Mesothelial cell of epicardium (in vitro differentiated cells): Measurements from ENCODE around the gene ARRDC2. TPM values are rescaled to one million over a fixed set of nuclear protein-coding genes. Genes with fewer than 3 reads are reported as not detected.
A peak's percentile ranks its signal among the peaks of the same experiment; 100 is the strongest.

Experiments
- DNase-seq, 2 experiments: peaks; one replicate each; pipeline ENCODE4 v3.0.0; 2021; ENCODE audit warnings: low spot score in 2 of 2; ENCODE audit not compliant: unreplicated experiment in 2 of 2
- H3K27ac Mint-ChIP-seq: 2 replicates; pipeline ENCODE4 v1.8.0; 2021; ENCODE audit warnings: mixed read lengths
- H3K27me3 Mint-ChIP-seq: 2 replicates; pipeline ENCODE4 v1.8.0; 2021; ENCODE audit warnings: low read depth, mixed read lengths
- H3K36me3 Mint-ChIP-seq: 2 replicates; pipeline ENCODE4 v1.8.0; 2021; ENCODE audit warnings: mixed read lengths
- H3K4me1 Mint-ChIP-seq: 2 replicates; pipeline ENCODE4 v1.8.0; 2021; ENCODE audit warnings: mixed read lengths
- H3K4me3 Mint-ChIP-seq: 2 replicates; pipeline ENCODE4 v1.8.0; 2021; ENCODE audit warnings: mild to moderate bottlenecking, moderate library complexity, mixed read lengths
- H3K9me3 Mint-ChIP-seq: 2 replicates; pipeline ENCODE4 v1.8.0; 2021; ENCODE audit warnings: mixed read lengths
- total RNA-seq: library from RNA; stranded (reverse); gene quantifications from 3 replicates; pipeline ENCODE4 v1.2.1, GENCODE V29; 2021
- TF ChIP-seq, protein P1 (sequence below): fragments of 200-600 bp; sonication (generic); IDR thresholded peaks from one replicate; pipeline ENCODE4 v1.5.0; 2021; ENCODE audit warnings: antibody characterized with exemption; ENCODE audit not compliant: unreplicated experiment

The ARRDC2 gene
- total RNA-seq, 1 donor from 2014 or later = 4.0 TPM

DNA sequence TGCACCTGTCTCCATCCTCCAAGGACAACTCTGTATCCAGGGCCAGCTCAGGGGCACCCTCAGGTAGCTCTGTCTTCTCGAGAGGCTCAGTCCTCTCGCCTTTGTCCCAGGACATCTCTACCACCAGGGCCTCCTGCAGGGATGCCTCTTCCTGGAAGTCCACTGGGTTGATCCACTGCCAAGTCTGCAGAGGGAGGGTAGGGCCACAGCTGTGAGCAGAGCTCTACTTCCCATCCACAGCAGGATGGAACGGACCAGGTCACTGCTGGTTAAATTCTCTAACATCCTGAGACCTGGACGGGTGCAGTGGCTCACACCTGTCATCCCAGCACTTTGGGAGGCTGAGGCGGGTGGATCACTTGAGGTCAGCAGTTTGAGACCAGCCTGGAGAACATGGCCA lies 51.9 kb downstream of the ARRDC2 start:
- H3K27me3 Mint-ChIP-seq = peaks cover 9% of the 10 kb centered on the region
- H3K36me3 Mint-ChIP-seq = no peaks in the 10 kb centered on the region
- H3K4me1 Mint-ChIP-seq = peaks cover 1% of the 10 kb centered on the region
- no peaks in the 10 kb centered on the region for H3K9me3 Mint-ChIP-seq
- no peak for DNase-seq
- H3K27ac Mint-ChIP-seq = no peak overlapping the region
- peak overlapping the region; percentile 15 for H3K4me3 Mint-ChIP-seq
- TF ChIP-seq, protein P1, sequence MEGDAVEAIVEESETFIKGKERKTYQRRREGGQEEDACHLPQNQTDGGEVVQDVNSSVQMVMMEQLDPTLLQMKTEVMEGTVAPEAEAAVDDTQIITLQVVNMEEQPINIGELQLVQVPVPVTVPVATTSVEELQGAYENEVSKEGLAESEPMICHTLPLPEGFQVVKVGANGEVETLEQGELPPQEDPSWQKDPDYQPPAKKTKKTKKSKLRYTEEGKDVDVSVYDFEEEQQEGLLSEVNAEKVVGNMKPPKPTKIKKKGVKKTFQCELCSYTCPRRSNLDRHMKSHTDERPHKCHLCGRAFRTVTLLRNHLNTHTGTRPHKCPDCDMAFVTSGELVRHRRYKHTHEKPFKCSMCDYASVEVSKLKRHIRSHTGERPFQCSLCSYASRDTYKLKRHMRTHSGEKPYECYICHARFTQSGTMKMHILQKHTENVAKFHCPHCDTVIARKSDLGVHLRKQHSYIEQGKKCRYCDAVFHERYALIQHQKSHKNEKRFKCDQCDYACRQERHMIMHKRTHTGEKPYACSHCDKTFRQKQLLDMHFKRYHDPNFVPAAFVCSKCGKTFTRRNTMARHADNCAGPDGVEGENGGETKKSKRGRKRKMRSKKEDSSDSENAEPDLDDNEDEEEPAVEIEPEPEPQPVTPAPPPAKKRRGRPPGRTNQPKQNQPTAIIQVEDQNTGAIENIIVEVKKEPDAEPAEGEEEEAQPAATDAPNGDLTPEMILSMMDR = no peak

DNA sequence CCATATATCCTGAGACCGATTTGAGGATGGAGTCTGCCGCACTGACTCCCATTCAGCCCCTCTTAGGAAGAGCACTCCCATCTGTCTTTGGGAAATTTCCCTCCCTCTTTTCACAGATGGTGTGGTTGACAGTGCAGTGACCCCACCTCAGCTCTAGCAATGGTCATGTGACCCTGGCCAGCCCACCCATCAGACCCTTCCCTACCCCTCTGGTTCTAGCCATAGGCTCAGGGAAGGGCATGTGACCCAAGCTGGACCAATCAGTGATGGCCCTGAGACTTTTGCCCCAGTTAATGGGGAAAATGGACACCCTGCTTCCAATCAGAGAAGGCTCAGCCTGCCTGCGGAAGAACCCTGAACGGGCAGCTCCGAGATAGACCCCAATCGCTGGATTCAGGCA lies 52.5 kb downstream of the ARRDC2 start:
- Mint-ChIP-seq H3K4me1 (peaks cover 1% of the 10 kb centered on the region), H3K27me3 (peaks cover 12% of the 10 kb centered on the region), H3K4me3 (no peak overlapping the region), H3K9me3 (no peaks in the 10 kb centered on the region), H3K36me3 (no peaks in the 10 kb centered on the region), H3K27ac (no peak overlapping the region)
- DNase-seq = no peak
- TF ChIP-seq, protein P1 = no peak

DNA sequence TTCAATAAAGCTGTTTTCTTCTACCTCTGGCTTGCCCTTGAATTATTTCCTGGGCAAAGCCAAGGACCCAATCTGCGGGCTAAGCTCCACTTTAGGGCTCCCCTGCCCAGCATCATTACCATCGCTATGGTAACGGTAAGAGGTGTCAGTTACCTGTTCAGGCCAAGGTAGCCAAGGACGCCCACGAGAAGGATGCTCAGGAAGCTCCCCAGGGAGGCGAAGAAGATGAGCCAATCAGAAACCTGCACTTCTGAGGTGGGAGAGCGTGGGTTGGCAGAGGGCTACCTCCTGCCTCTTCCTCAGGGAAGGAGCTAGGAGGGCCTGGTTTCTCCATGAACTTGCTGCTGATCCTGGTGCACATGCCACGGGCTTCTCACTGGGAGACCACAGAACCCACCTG lies 54.1 kb downstream of the ARRDC2 start:
- TF ChIP-seq, protein P1 = no peak
- H3K27me3 Mint-ChIP-seq = peaks cover 12% of the 10 kb centered on the region
- H3K36me3 Mint-ChIP-seq = no peaks in the 10 kb centered on the region
- no peak overlapping the region for H3K27ac Mint-ChIP-seq
- H3K9me3 Mint-ChIP-seq = no peaks in the 10 kb centered on the region
- H3K4me3 Mint-ChIP-seq = no peak overlapping the region
- no peak for DNase-seq
- H3K4me1 Mint-ChIP-seq = peaks cover 1% of the 10 kb centered on the region

GRCh38 chr19:18063463-18063862 lies 55.5 kb downstream of the ARRDC2 start:
- Mint-ChIP-seq H3K9me3 (no peaks in the 10 kb centered on the region), H3K36me3 (no peaks in the 10 kb centered on the region), H3K27ac (no peak overlapping the region), H3K27me3 (peaks cover 12% of the 10 kb centered on the region), H3K4me1 (no peaks in the 10 kb centered on the region), H3K4me3 (no peak overlapping the region)
- DNase-seq = no peak
- TF ChIP-seq, protein P1 = no peak

Other genes starting within 250 kb of the ARRDC2 start
- 0.23 TPM in 1 of 3 replicates, not detected in the others for gene B3GNT3, start 213.0 kb upstream of the ARRDC2 start, total RNA-seq
- 0.35 to 1.0 TPM (median 0.92 TPM) in 3 replicates for gene INSL3, start 186.7 kb upstream of the ARRDC2 start, total RNA-seq
- gene JAK3, start 160.2 kb upstream of the ARRDC2 start, total RNA-seq = 10.7 to 12.3 TPM (median 11.2 TPM) in 3 replicates
- 1,706 to 1,840 TPM (median 1,775 TPM) in 3 replicates for gene RPL18A, start 148.3 kb upstream of the ARRDC2 start, total RNA-seq
- gene SLC5A5, start 136.2 kb upstream of the ARRDC2 start, total RNA-seq = not detected in 3 replicates
- gene CCDC124, start 75.2 kb upstream of the ARRDC2 start, total RNA-seq = 70.4 to 73.1 TPM (median 72.6 TPM) in 3 replicates
- gene KCNN1, start 41.1 kb upstream of the ARRDC2 start, total RNA-seq = 16.8 to 20.3 TPM (median 19.7 TPM) in 3 replicates
- gene IL12RB1, start 78.8 kb downstream of the ARRDC2 start, total RNA-seq = not detected in 3 replicates
- 15.0 to 17.0 TPM (median 16.0 TPM) in 3 replicates for gene MAST3, start 89.6 kb downstream of the ARRDC2 start, total RNA-seq
- 90.4 to 95.5 TPM (median 94.7 TPM) in 3 replicates for gene PIK3R2, start 145.0 kb downstream of the ARRDC2 start, total RNA-seq
- gene IFI30, start 165.6 kb downstream of the ARRDC2 start, total RNA-seq = 0.32 to 2.0 TPM (median 0.36 TPM) in 3 replicates
- gene MPV17L2, start 185.0 kb downstream of the ARRDC2 start, total RNA-seq = 7.7 to 9.5 TPM (median 8.2 TPM) in 3 replicates
- 5.9 to 6.7 TPM (median 6.4 TPM) in 3 replicates for gene RAB3A, start 195.9 kb downstream of the ARRDC2 start, total RNA-seq
- 0.70 to 1.4 TPM (median 0.93 TPM) in 3 replicates for gene PDE4C, start 218.3 kb downstream of the ARRDC2 start, total RNA-seq